ENCODE results near the gene DOCK2. TPM values are rescaled to one million over a fixed set of nuclear protein-coding genes. Genes with fewer than 3 reads are reported as not detected.
"Not testable (repeated sequence)": the region's sequence is repeated elsewhere in the genome, so short reads cannot be mapped to it uniquely, and the experiment has no call there.

DOCK2 gene
- polyA plus RNA-seq, 1 of the 3 experiments (the other 2 are of a cell fraction), result 3.8 TPM

DNA sequence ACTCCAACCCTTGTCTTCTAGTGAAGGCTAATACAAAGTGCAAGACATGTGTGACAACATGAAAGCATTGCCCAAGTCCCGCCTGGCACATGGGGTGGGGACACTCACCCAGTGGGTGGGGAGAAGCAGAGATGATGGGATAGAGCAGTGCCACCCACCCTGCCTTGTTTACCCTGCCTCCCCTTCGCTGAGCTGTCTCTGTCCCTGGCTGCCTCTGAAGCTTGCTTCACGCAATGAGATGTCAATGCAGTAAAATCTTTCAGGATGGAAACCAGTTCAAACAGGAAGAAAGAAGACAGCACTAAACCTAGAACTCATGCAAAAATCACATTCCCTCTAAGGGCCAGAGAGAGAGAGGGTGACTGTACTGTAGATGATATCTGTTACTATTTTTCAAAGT, 195.2 kb downstream of the DOCK2 start (continued):
- TF ChIP-seq, protein P1, sequence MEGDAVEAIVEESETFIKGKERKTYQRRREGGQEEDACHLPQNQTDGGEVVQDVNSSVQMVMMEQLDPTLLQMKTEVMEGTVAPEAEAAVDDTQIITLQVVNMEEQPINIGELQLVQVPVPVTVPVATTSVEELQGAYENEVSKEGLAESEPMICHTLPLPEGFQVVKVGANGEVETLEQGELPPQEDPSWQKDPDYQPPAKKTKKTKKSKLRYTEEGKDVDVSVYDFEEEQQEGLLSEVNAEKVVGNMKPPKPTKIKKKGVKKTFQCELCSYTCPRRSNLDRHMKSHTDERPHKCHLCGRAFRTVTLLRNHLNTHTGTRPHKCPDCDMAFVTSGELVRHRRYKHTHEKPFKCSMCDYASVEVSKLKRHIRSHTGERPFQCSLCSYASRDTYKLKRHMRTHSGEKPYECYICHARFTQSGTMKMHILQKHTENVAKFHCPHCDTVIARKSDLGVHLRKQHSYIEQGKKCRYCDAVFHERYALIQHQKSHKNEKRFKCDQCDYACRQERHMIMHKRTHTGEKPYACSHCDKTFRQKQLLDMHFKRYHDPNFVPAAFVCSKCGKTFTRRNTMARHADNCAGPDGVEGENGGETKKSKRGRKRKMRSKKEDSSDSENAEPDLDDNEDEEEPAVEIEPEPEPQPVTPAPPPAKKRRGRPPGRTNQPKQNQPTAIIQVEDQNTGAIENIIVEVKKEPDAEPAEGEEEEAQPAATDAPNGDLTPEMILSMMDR (IDR thresholded peaks at IDR 0.05), result no peak
- TF ChIP-seq JUND (IDR thresholded peaks at IDR 0.05) (no peak), NFIC (IDR thresholded peaks at IDR 0.05; ENCODE audit: borderline replicate concordance) (no peak), RXRA (IDR thresholded peaks at IDR 0.05; ENCODE audit: borderline replicate concordance, low read depth) (no peak), GABPA (IDR thresholded peaks at IDR 0.05; ENCODE audit: low read depth) (no peak), GATA2 (CRISPR knock-in tag; IDR thresholded peaks at IDR 0.05) (no peak), POLR2AphosphoS5 (IDR thresholded peaks at IDR 0.05; ENCODE audit: low read depth, low read length) (no peak), RFX5 (IDR thresholded peaks at IDR 0.05; ENCODE audit: low read length) (no peak)
- TF ChIP-seq, protein P2, sequence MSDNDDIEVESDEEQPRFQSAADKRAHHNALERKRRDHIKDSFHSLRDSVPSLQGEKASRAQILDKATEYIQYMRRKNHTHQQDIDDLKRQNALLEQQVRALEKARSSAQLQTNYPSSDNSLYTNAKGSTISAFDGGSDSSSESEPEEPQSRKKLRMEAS (IDR thresholded peaks at IDR 0.05; ENCODE audit: low read depth), result no peak

DNA sequence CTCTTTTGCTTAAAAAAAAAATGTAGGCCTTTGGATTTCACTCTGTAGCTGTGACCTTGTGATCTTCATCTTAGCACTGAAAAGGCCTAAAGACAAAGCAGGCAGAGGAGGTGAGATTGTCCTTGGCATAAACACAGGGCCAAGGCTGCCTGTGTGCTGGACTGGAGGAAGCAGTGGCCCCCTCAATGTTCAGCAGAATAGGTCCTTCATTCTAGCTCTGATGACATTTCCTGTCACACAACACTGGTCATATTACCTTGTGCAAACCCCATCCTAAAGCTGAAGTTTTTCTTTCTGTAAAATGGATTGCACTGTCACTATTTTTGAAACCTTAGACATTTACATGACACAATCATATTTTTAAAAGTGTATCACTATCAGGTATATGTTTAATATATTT, 195.8 kb downstream of the DOCK2 start:
- CTCF ChIA-PET, result interaction anchor here (1.3 kb wide), 1 partner anchor 10 kb away, joined by 5 read pairs; no protein-coding TSS in a partner anchor

DNA sequence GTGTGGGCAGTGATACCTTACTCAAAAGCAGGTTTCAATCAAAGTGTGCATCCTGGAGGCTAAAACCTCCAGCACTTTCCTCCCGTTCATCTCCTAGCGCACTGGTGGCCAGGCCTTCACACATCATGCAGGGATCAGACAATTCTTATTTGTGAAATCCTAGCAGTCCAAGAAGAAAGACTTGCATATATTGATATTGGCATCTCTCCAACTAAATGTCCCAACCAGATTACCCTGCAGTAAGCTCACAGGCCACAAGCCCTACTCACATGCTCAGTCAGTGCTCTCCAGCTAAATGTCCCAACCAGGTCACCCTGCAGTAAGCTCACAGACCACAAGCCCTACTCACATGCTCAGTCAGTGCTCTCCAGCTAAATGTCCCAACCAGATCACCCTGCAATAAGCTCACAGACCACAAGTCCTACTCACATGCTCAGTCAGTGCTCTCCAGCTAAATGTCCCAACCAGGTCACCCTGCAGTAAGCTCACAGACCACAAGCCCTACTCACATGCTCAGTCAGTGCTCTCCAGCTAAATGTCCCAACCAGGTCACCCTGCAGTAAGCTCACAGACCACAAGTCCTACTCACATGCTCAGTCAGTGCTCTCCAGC, 196.7 kb downstream of the DOCK2 start:
- H3F3A ChIP-seq (replicated peaks; ENCODE audit: insufficient read depth); H3K9me2 ChIP-seq; POLR2A ChIA-PET; CTCF ChIA-PET; H3K27ac ChIP-seq (ENCODE audit: low read depth in 2 of 2, low read length in 1 of 2); H3K4me2 ChIP-seq; H3K79me2 ChIP-seq (ENCODE audit: insufficient read depth); H3K9me3 ChIP-seq; H3K9ac ChIP-seq; DNase-seq; H3K27me3 ChIP-seq (ENCODE audit: insufficient read depth); H3K4me3 ChIP-seq (ENCODE audit: low read depth in 2 of 2, low read length in 1 of 2); H2AFZ ChIP-seq (ENCODE audit: low read depth); H3K4me1 ChIP-seq (ENCODE audit: control insufficient read depth in 1 of 2, insufficient read depth in 2 of 2, low read depth in 1 of 2, low read length in 1 of 2); H4K20me1 ChIP-seq (ENCODE audit: insufficient read depth); H3K36me3 ChIP-seq (replicated peaks in 1 of 2; ENCODE audit: control insufficient read depth in 1 of 2, insufficient read depth in 2 of 2, low read length in 1 of 2): not testable (repeated sequence)
- 88% methylated on average over 2 of the region's 2 CpGs for WGBS (ENCODE audit: low lambda C conversion rate)

More for the DNA sequence above, 195.8 kb downstream of the DOCK2 start:
- POLR2A ChIA-PET, result no interaction called here
- Histone ChIP-seq H3K9me2 (no peaks in the 10 kb centered on the region), H3K4me2 (no peak overlapping the region), H3K4me1 (ENCODE audit: control insufficient read depth in 1 of 2, insufficient read depth in 2 of 2, low read depth in 1 of 2, low read length in 1 of 2) (no peaks in the 10 kb centered on the region; a peak in 1 of 4 replicates), H3K9me3 (no peaks in the 10 kb centered on the region), H4K20me1 (ENCODE audit: insufficient read depth) (no peaks in the 10 kb centered on the region), H3K27me3 (ENCODE audit: insufficient read depth) (no peaks in the 10 kb centered on the region), H3K79me2 (ENCODE audit: insufficient read depth) (no peaks in the 10 kb centered on the region), H3K27ac (ENCODE audit: low read depth in 2 of 2, low read length in 1 of 2) (no peak overlapping the region), H3K36me3 (replicated peaks in 1 of 2; ENCODE audit: control insufficient read depth in 1 of 2, insufficient read depth in 2 of 2, low read length in 1 of 2) (no peaks in the 10 kb centered on the region), H2AFZ (ENCODE audit: low read depth) (no peak overlapping the region), H3K9ac (no peak overlapping the region), H3K4me3 (ENCODE audit: low read depth in 2 of 2, low read length in 1 of 2) (no peak overlapping the region), H3F3A (replicated peaks; ENCODE audit: insufficient read depth) (no peaks in the 10 kb centered on the region)
- TF ChIP-seq, protein P3, sequence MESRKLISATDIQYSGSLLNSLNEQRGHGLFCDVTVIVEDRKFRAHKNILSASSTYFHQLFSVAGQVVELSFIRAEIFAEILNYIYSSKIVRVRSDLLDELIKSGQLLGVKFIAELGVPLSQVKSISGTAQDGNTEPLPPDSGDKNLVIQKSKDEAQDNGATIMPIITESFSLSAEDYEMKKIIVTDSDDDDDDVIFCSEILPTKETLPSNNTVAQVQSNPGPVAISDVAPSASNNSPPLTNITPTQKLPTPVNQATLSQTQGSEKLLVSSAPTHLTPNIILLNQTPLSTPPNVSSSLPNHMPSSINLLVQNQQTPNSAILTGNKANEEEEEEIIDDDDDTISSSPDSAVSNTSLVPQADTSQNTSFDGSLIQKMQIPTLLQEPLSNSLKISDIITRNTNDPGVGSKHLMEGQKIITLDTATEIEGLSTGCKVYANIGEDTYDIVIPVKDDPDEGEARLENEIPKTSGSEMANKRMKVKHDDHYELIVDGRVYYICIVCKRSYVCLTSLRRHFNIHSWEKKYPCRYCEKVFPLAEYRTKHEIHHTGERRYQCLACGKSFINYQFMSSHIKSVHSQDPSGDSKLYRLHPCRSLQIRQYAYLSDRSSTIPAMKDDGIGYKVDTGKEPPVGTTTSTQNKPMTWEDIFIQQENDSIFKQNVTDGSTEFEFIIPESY (IDR thresholded peaks at IDR 0.05; ENCODE audit: borderline replicate concordance, low read depth), result no peak
- TF ChIP-seq CHD2 (IDR thresholded peaks at IDR 0.05; ENCODE audit: low read length, partially characterized antibody), result no peak
- no peak for TF ChIP-seq POLR2AphosphoS5 (IDR thresholded peaks at IDR 0.05; ENCODE audit: low read depth, low read length)
- TF ChIP-seq, protein P4, sequence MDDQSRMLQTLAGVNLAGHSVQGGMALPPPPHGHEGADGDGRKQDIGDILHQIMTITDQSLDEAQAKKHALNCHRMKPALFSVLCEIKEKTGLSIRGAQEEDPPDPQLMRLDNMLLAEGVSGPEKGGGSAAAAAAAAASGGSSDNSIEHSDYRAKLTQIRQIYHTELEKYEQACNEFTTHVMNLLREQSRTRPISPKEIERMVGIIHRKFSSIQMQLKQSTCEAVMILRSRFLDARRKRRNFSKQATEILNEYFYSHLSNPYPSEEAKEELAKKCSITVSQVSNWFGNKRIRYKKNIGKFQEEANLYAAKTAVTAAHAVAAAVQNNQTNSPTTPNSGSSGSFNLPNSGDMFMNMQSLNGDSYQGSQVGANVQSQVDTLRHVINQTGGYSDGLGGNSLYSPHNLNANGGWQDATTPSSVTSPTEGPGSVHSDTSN (IDR thresholded peaks at IDR 0.05), result no peak
- TF ChIP-seq, protein P5, sequence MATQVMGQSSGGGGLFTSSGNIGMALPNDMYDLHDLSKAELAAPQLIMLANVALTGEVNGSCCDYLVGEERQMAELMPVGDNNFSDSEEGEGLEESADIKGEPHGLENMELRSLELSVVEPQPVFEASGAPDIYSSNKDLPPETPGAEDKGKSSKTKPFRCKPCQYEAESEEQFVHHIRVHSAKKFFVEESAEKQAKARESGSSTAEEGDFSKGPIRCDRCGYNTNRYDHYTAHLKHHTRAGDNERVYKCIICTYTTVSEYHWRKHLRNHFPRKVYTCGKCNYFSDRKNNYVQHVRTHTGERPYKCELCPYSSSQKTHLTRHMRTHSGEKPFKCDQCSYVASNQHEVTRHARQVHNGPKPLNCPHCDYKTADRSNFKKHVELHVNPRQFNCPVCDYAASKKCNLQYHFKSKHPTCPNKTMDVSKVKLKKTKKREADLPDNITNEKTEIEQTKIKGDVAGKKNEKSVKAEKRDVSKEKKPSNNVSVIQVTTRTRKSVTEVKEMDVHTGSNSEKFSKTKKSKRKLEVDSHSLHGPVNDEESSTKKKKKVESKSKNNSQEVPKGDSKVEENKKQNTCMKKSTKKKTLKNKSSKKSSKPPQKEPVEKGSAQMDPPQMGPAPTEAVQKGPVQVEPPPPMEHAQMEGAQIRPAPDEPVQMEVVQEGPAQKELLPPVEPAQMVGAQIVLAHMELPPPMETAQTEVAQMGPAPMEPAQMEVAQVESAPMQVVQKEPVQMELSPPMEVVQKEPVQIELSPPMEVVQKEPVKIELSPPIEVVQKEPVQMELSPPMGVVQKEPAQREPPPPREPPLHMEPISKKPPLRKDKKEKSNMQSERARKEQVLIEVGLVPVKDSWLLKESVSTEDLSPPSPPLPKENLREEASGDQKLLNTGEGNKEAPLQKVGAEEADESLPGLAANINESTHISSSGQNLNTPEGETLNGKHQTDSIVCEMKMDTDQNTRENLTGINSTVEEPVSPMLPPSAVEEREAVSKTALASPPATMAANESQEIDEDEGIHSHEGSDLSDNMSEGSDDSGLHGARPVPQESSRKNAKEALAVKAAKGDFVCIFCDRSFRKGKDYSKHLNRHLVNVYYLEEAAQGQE (IDR thresholded peaks at IDR 0.05; ENCODE audit: low read depth, low read length), result no peak
- TF ChIP-seq TCF12 (IDR thresholded peaks at IDR 0.05), result no peak
- TF ChIP-seq TAF1 (IDR thresholded peaks at IDR 0.05; ENCODE audit: borderline replicate concordance, low read depth, low read length), result no peak
- no peak for TF ChIP-seq SIN3A (IDR thresholded peaks at IDR 0.05; ENCODE audit: borderline replicate concordance, low read depth, low read length)
- DNase-seq, result no peak

Measured in SK-N-SH (cell line).